Activated CD4-positive, alpha-beta T cell treated with anti-CD3 and anti-CD28 coated beads, Interleukin-10, Interleukin-2, amounts not matched to agents 100 ng/mL and 50 ng/mL, durations not matched to agents 16 hours and 8 hours (primary cell): ENCODE results near the gene PROK2.

ENCODE experiments used
- DNase-seq: peaks from one replicate; pipeline ENCODE4 v3.0.0-alpha.2; 2020

The PROK2 gene

GRCh38 chr3:71732637-71733036 is 52.3 kb downstream of the PROK2 start:
- no peak for DNase-seq

- DNase-seq: peak; percentile 21
These were observed 56.2 kb downstream of the PROK2 start for GRCh38 chr3:71728632-71729342.

GRCh38 chr3:71726146-71726545 is 58.8 kb downstream of the PROK2 start:
- DNase-seq: peak; percentile 61

- DNase-seq: peak; percentile 37
These were observed 59.5 kb downstream of the PROK2 start, which contains the start of gene EIF4E3 for GRCh38 chr3:71725271-71725991. EIF4E3 (minus strand) TSS chr3:71725402; CDS start chr3:71725367, 35 bp downstream.

GRCh38 chr3:71724584-71725270 is 60.2 kb downstream of the PROK2 start:
- peak; percentile 38 for DNase-seq

- DNase-seq: no peak
These were observed 60.8 kb downstream of the PROK2 start for GRCh38 chr3:71724171-71724453.

GRCh38 chr3:71723452-71724170 is 61.3 kb downstream of the PROK2 start:
- DNase-seq: peak; percentile 84

- DNase-seq: no peak
These were observed 62.3 kb downstream of the PROK2 start for GRCh38 chr3:71722693-71723092.
